Muscle of leg (tissue), 11 donors: Measurements from ENCODE around the gene CSNK1G1. TPM values are rescaled to one million over a fixed set of nuclear protein-coding genes. Genes with fewer than 3 reads are reported as not detected.
"Not testable (repeated sequence)": the region's sequence is repeated elsewhere in the genome, so short reads cannot be mapped to it uniquely, and the experiment has no call there.

Source experiments
- DNase-seq: peaks from one replicate; pipeline ENCODE4 v3.0.0; 2013
- H3K27ac ChIP-seq: one replicate; pipeline ENCODE4 v1.5.1; 2013; ENCODE audit warnings: mild to moderate bottlenecking, low read length, control low read depth
- H3K27me3 ChIP-seq: one replicate; pipeline ENCODE4 v1.6.1; 2013; ENCODE audit warnings: low read length; ENCODE audit not compliant: control insufficient read depth, insufficient read depth
- H3K36me3 ChIP-seq: one replicate; pipeline ENCODE4 v1.6.1; 2013; ENCODE audit warnings: low read length; ENCODE audit not compliant: control insufficient read depth, insufficient read depth
- H3K4me1 ChIP-seq: one replicate; pipeline ENCODE4 v1.6.1; 2013; ENCODE audit warnings: low read length; ENCODE audit not compliant: control insufficient read depth, insufficient read depth
- H3K4me3 ChIP-seq: one replicate; pipeline ENCODE4 v1.5.1; 2013; ENCODE audit warnings: low read length, control low read depth
- H3K9me3 ChIP-seq: replicated peaks from 2 replicates; pipeline ENCODE4 v1.6.1; 2013; ENCODE audit warnings: low read depth, low read length; ENCODE audit not compliant: control insufficient read depth
- WGBS: methylation state at CpG from one replicate; pipeline ENCODE4 v1.1.5; 2013; ENCODE audit warnings: missing lambda C conversion rate; ENCODE audit not compliant: insufficient coverage; 5-methylcytosine and 5-hydroxymethylcytosine counted together
- polyA plus RNA-seq, 8 donors: library from polyadenylated mRNA; unstranded; fragments of 120-200 nt; gene quantifications; one replicate each; pipeline versions ENCODE4 v1.2.1 to v1.2.3, GENCODE V29; 2013; ENCODE audit warnings: inconsistent platforms in 1 of 8, low replicate concordance in 1 of 8; ENCODE audit not compliant: insufficient read length in 8 of 8, insufficient read depth in 1 of 8
- total RNA-seq: library from RNA; stranded (reverse); fragments of 120-200 nt; gene quantifications from one replicate; pipeline ENCODE4 v1.2.4, GENCODE V29; 2013

Gene CSNK1G1
- total and polyA plus RNA-seq, 9 donors, result 5.8 to 15.5 (median 11.1) TPM

DNA sequence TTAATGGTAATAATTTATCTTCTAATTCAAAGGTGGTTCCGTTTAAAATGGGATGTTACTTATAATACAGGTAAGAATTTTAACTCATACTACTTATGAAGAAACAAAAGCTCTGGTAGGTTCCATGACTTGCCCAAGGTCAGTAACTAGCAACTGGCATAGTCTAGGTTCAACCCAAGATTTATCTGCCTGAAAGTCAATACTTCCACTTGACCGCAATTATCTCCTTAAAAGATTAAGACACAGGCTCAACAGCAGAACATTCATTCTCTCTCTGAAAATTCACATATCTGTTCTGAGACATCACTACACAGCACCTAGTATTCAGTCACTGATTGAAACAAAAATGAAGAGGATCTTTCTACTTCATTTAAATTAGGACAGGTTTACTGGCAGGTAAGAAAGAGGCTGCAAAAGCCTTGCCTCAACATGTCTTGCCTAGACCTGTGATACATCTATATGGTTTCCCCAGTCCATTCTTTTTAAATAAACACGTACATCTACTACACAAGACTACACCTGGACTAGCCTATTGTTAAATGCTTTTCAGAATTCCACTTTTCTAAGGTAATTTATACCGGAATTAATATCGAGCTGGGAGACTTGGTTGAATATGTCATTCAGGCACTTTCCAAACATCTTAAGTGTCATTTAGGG lies 1.2 kb downstream of the CSNK1G1 start:
- WGBS, result no CpG with 5 or more reads among the region's 5 CpGs
- peak overlapping the region; percentile 80 for H3K27ac ChIP-seq

DNA sequence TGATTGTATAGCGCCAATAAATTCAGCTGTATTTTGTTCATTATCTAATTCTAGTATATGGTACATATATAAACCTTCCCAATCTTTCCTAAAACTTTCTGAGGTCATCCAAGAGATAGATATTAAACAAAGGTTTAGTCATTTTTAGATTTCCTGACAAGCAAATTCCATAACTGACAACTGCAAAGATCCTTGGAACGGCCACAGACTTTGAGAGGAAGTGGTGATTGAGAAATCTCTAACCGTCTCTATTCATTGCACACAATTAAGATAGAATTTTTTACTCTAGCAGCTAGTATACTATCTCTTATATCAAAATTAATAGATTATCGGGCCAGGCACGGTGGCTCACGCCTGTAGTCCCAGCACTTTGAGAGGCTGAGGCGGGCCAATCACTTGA lies 4.7 kb downstream of the CSNK1G1 start:
- Histone ChIP-seq H3K4me1 (no peaks in the 10 kb centered on the region), H3K27me3 (no peaks in the 10 kb centered on the region), H3K9me3 (no peaks in the 10 kb centered on the region), H3K4me3 (no peak overlapping the region), H3K27ac (no peak overlapping the region), H3K36me3 (no peaks in the 10 kb centered on the region)
- DNase-seq, result no peak
- 100% methylated on average over 4 of the region's 7 CpGs for WGBS

More for the DNA sequence above, 1.2 kb downstream of the CSNK1G1 start:
- Histone ChIP-seq H3K9me3 (no peaks in the 10 kb centered on the region), H3K27me3 (no peaks in the 10 kb centered on the region), H3K4me1 (peaks cover 3% of the 10 kb centered on the region), H3K36me3 (no peaks in the 10 kb centered on the region), H3K4me3 (peak overlapping the region; percentile 57)
- DNase-seq, result no peak

DNA sequence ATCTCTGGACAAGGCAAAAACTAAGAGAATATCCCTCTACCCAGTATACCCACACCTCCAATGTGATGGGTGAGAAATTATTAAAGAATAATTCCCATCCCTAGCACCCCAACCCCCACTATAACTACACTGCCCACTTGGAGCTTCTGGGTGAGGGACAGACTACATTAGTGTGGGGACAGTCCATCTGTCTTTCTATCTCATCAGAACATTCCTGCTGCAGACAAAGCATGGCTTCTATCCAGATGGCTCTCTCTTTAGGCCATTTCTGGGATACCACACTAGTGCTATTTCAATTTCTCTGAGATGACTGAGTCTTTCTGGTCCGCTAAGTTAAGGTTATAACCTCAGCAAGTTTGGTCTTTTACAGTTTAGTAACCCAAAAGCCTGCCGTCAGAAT lies 6.6 kb downstream of the CSNK1G1 start:
- H3K27ac ChIP-seq, result no peak overlapping the region
- no peaks in the 10 kb centered on the region for H3K9me3 ChIP-seq
- no peak overlapping the region for H3K4me3 ChIP-seq
- no peaks in the 10 kb centered on the region for H3K36me3 ChIP-seq
- WGBS, result 100% methylated on average over 1 of the region's 2 CpGs
- H3K4me1 ChIP-seq, result no peaks in the 10 kb centered on the region
- H3K27me3 ChIP-seq, result no peaks in the 10 kb centered on the region
- DNase-seq, result no peak

GRCh38 chr15:64348455-64348854 lies 7.5 kb downstream of the CSNK1G1 start:
- no CpG with 5 or more reads among the region's 1 CpG for WGBS
- no peak for DNase-seq
- Histone ChIP-seq H3K4me1 (no peaks in the 10 kb centered on the region), H3K4me3 (no peak overlapping the region), H3K9me3 (no peaks in the 10 kb centered on the region), H3K36me3 (no peaks in the 10 kb centered on the region), H3K27ac (no peak overlapping the region), H3K27me3 (no peaks in the 10 kb centered on the region)

DNA sequence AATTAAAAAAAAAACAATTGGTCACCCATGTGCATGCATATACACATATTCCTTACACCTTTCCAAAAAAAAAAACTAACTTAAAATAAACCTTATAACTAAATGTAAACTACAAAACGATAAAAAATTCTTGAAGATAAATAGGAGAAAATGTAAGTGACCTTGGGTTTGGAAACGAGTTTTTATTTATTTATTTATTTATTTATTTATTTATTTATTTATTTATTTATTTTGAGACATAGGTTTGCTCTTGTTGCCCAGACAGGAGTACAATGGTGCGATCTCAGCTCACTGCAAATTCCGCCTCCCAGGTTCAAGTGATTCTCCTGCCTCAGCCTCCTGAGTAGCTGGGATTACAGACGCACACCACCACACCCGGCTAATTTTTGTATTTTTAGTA lies 9.7 kb downstream of the CSNK1G1 start:
- H3K36me3 ChIP-seq, result not testable (repeated sequence)
- WGBS, result no CpG with 5 or more reads among the region's 6 CpGs

GRCh38 chr15:64344651-64345294 lies 11.2 kb downstream of the CSNK1G1 start:
- no peak overlapping the region for H3K4me3 ChIP-seq
- H3K4me1 ChIP-seq, result no peaks in the 10 kb centered on the region
- H3K27ac ChIP-seq, result no peak overlapping the region
- no peak for DNase-seq
- peaks cover 3% of the 10 kb centered on the region for H3K36me3 ChIP-seq
- H3K27me3 ChIP-seq, result no peaks in the 10 kb centered on the region
- no peaks in the 10 kb centered on the region for H3K9me3 ChIP-seq

More for the DNA sequence above, 9.7 kb downstream of the CSNK1G1 start:
- H3K4me1 ChIP-seq, H3K27me3 ChIP-seq, H3K9me3 ChIP-seq, H3K4me3 ChIP-seq, H3K27ac ChIP-seq, DNase-seq: not testable (repeated sequence)

DNA sequence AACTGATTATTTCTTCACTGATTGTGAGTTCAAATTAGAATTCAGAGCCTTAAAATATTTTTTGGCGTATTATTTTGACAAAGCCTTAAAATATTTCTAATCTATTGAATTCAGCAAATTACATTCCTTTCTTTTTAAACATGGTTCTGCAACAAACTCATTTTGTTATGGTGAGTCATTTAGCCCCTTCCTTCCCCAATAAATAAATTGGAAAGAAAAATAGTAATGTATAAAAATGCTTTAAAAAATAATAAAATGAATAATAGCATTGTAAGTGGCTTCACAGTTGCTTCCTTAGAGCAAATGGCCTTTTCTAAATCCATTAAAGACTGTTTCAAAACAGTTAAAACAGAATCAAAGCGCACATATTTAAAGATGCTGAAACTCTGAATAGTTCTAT lies 12.1 kb downstream of the CSNK1G1 start:
- Histone ChIP-seq H3K4me1 (no peaks in the 10 kb centered on the region), H3K27ac (no peak overlapping the region)

DNA sequence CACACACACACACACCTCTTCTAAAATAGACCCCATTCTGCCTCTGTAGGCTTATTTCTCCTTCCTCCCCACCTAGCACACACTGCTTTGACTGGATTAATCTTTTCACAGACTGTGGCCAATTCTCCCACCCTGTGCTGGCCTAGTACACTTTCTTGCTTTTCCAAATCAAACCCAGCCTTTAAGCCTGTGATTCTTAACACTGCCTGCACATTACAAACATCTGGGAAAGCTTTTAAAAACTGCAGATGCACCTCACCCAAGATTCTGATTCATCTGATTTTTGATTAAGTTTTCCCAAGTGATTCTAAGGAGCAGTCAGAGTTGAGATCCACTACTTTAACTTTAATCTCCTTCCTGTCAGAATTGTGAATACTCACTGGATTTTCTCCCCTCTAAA lies 12.8 kb downstream of the CSNK1G1 start:
- DNase-seq, result peak; percentile 43
- Histone ChIP-seq H3K27me3 (no peaks in the 10 kb centered on the region), H3K4me3 (no peak overlapping the region), H3K27ac (no peak overlapping the region), H3K4me1 (no peaks in the 10 kb centered on the region), H3K36me3 (peaks cover 3% of the 10 kb centered on the region), H3K9me3 (no peaks in the 10 kb centered on the region)

More for the DNA sequence above, 12.1 kb downstream of the CSNK1G1 start:
- Histone ChIP-seq H3K9me3 (no peaks in the 10 kb centered on the region), H3K4me3 (no peak overlapping the region), H3K27me3 (no peaks in the 10 kb centered on the region), H3K36me3 (peaks cover 3% of the 10 kb centered on the region)
- DNase-seq, result no peak
- WGBS, result no CpG with 5 or more reads among the region's 2 CpGs

GRCh38 chr15:64341961-64342360 lies 14.0 kb downstream of the CSNK1G1 start:
- DNase-seq, result no peak
- Histone ChIP-seq H3K4me3 (no peak overlapping the region), H3K36me3 (peaks cover 3% of the 10 kb centered on the region), H3K27ac (no peak overlapping the region), H3K4me1 (no peaks in the 10 kb centered on the region), H3K27me3 (no peaks in the 10 kb centered on the region), H3K9me3 (no peaks in the 10 kb centered on the region)
- WGBS, result 82% methylated on average over 3 of the region's 4 CpGs

- no peak overlapping the region for H3K4me3 ChIP-seq
- no peaks in the 10 kb centered on the region for H3K9me3 ChIP-seq
- H3K27ac ChIP-seq, result no peak overlapping the region
- H3K4me1 ChIP-seq, result no peaks in the 10 kb centered on the region
- no peaks in the 10 kb centered on the region for H3K27me3 ChIP-seq
- peaks cover 3% of the 10 kb centered on the region for H3K36me3 ChIP-seq
- DNase-seq, result no peak
- 100% methylated on average over 1 of the region's 1 CpG for WGBS
These were observed 15.6 kb downstream of the CSNK1G1 start for GRCh38 chr15:64340355-64340754.
